Stimulated activated CD4-positive, alpha-beta T cell treated with anti-CD3 and anti-CD28 coated beads, TNF-alpha, amount 100 ng/mL, for 24 hours (primary cell): Measurements from ENCODE around the gene TAL2.

ENCODE experiments used
- DNase-seq, 3 experiments: peaks; one replicate each; pipeline ENCODE4 v3.0.0-alpha.2; 2020; ENCODE audit warnings: low read depth in 3 of 3

The TAL2 gene

GRCh38 chr9:105710638-105711037 is 48.4 kb downstream of the TAL2 start:
- no peak for DNase-seq

- DNase-seq = no peak
Observed at GRCh38 chr9:105711867-105712266, 49.6 kb downstream of the TAL2 start.

- no peak for DNase-seq
Observed at GRCh38 chr9:105712297-105712696, 50.0 kb downstream of the TAL2 start.
